Measurements from ENCODE around the gene LIME1.

DNA sequence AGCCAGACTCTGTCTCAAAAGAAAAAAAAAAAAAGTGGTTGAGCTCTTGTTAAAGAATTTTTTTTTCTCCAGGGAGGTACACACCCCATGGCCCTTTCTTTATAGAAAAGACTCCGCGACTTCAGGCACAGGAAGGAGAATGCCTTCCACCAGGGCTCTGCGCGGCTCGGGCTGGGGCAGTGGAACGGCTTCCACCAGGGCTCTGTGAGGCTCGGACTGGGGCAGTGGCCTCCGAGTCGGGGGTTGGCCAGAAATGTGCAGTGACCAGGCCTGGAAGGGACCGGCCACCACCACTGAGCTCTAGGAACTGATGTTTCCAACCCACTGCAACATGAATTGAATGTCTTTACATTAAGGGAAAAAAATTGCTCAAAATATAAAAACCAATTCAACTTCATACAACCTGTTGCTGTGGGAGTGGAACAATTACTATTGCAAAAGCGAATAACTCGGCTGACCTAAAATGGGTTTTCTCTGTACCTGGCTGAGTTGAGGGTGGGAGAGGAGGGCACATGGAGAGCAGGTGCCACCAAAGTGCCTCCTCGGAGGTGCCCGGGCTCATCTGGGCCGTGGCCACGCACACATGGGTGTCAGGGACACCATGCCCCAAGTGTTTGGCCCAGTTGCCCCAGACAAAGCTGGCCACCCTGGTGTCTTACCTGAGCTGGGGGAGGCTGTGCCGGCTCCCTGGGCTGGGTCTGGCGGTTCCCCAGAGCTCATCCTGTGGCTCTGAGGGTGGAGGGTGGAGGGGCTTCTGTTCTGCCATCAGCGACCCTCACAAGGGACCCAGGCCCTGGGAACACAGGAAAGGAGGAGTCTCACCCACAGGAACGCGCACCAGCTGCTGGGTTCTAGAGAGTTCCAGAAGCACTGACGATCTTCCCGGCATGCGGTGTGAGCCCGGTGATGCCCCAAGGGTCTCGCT, 32.4 kb downstream of the LIME1 start:
- no peak for TF ChIP-seq POLR2A (IDR thresholded peaks at IDR 0.05; ENCODE audit: low read depth, low read length)
- no peak for TF ChIP-seq POLR2AphosphoS5 (IDR thresholded peaks at IDR 0.05; ENCODE audit: low read depth, low read length)
- no peak for TF ChIP-seq SPI1 (IDR thresholded peaks at IDR 0.05; ENCODE audit: low read depth, low read length)
- no peak for TF ChIP-seq TAF1 (IDR thresholded peaks at IDR 0.05; ENCODE audit: low read depth, low read length)

Data from GM12891 (cell line).